ENCODE data around the gene SYT6.
"Not testable (repeated sequence)": the region's sequence is repeated elsewhere in the genome, so short reads cannot be mapped to it uniquely, and the experiment has no call there.

The SYT6 gene

GRCh38 chr1:114079596-114080190 is 74.0 kb downstream of the SYT6 start:
- Histone ChIP-seq H3K4me1 (ENCODE audit: insufficient read depth, low read length) (peaks cover 56% of the 10 kb centered on the region), H3K36me3 (ENCODE audit: insufficient read depth, low read length) (no peaks in the 10 kb centered on the region), H3K27ac (ENCODE audit: low read depth, low read length) (no peak overlapping the region; the same call in 1 of the 2 replicates), H3K27me3 (ENCODE audit: insufficient read depth, low read length) (no peaks in the 10 kb centered on the region), H3K4me3 (ENCODE audit: low read length) (no peak overlapping the region), H3K9ac (ENCODE audit: low read depth, low read length) (no peak overlapping the region), H3K9me3 (ENCODE audit: insufficient read depth, low read depth, low read length) (no peaks in the 10 kb centered on the region)
- WGBS, result 64% methylated on average over 5 of the region's 5 CpGs

- 89% methylated on average over 4 of the region's 4 CpGs for WGBS
- Histone ChIP-seq H3K9me3 (ENCODE audit: insufficient read depth, low read depth, low read length) (peaks cover 4% of the 10 kb centered on the region), H3K27me3 (ENCODE audit: insufficient read depth, low read length) (no peaks in the 10 kb centered on the region), H3K27ac (ENCODE audit: low read depth, low read length) (no peak overlapping the region), H3K4me1 (ENCODE audit: insufficient read depth, low read length) (peaks cover 55% of the 10 kb centered on the region), H3K4me3 (ENCODE audit: low read length) (no peak overlapping the region), H3K9ac (ENCODE audit: low read depth, low read length) (no peak overlapping the region), H3K36me3 (ENCODE audit: insufficient read depth, low read length) (no peaks in the 10 kb centered on the region)
These were observed 75.6 kb downstream of the SYT6 start for GRCh38 chr1:114078116-114078515.

- Histone ChIP-seq H3K27me3 (ENCODE audit: insufficient read depth, low read length) (no peaks in the 10 kb centered on the region), H3K9me3 (ENCODE audit: insufficient read depth, low read depth, low read length) (peaks cover 13% of the 10 kb centered on the region), H3K27ac (ENCODE audit: low read depth, low read length) (peak overlapping the region; percentile 94; the same call in 1 of the 2 replicates), H3K9ac (ENCODE audit: low read depth, low read length) (no peak overlapping the region), H3K4me3 (ENCODE audit: low read length) (no peak overlapping the region), H3K36me3 (ENCODE audit: insufficient read depth, low read length) (0 out of 2 replicates have a peak, but pooled peaks cover 4% of the 10 kb centered on the region), H3K4me1 (ENCODE audit: insufficient read depth, low read length) (peaks cover 52% of the 10 kb centered on the region)
- WGBS, result 84% methylated on average over 2 of the region's 3 CpGs
These were observed 76.5 kb downstream of the SYT6 start for GRCh38 chr1:114077188-114077587.

GRCh38 chr1:114076308-114076707 is 77.4 kb downstream of the SYT6 start:
- WGBS, result 46% methylated on average over 4 of the region's 4 CpGs
- Histone ChIP-seq H3K36me3 (ENCODE audit: insufficient read depth, low read length) (0 out of 2 replicates have a peak, but pooled peaks cover 4% of the 10 kb centered on the region), H3K27ac (ENCODE audit: low read depth, low read length) (peak overlapping the region; percentile 94), H3K9me3 (ENCODE audit: insufficient read depth, low read depth, low read length) (peaks cover 21% of the 10 kb centered on the region), H3K9ac (ENCODE audit: low read depth, low read length) (no peak overlapping the region), H3K4me1 (ENCODE audit: insufficient read depth, low read length) (peaks cover 44% of the 10 kb centered on the region), H3K4me3 (ENCODE audit: low read length) (no peak overlapping the region), H3K27me3 (ENCODE audit: insufficient read depth, low read length) (no peaks in the 10 kb centered on the region)

DNA sequence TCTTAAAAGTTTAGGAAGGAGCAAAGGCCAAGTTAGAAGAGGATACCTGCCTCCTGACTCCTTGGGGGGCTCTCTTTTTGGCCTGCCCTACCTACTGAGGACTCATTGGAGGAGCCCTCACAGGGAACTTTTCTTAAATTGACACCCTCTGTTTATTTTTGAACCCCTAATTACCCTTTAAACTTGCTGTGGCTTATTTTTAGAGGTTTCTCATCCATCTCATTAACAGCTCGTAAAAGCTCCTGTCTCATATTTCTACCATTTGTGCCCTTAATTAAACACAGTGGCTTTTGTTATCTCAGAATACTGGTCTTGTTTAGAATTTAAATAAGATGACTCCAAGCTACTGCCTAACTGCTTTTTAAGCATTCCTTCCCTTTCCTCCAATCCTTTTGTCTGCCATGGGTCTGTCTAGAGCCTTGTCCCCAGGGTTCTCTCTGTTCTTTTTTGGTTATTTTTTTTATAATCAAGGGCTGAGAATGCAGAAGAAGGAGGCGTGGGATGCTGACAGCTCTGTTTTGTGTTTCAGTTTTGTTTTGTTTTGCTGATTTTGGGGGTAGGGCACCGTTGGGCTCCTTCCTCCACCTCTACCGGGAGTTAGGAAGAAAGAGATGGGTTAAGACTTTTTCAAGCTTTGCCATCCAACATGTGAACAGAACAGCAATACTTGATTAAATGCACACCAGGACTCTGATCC is 78.0 kb downstream of the SYT6 start:
- Histone ChIP-seq H3K27me3 (ENCODE audit: insufficient read depth, low read length) (no peaks in the 10 kb centered on the region), H3K36me3 (ENCODE audit: insufficient read depth, low read length) (0 out of 2 replicates have a peak, but pooled peaks cover 4% of the 10 kb centered on the region), H3K9me3 (ENCODE audit: insufficient read depth, low read depth, low read length) (peaks cover 21% of the 10 kb centered on the region), H3K9ac (ENCODE audit: low read depth, low read length) (peak overlapping the region; percentile 35), H3K4me1 (ENCODE audit: insufficient read depth, low read length) (peaks cover 40% of the 10 kb centered on the region), H3K4me3 (ENCODE audit: low read length) (no peak overlapping the region), H3K27ac (ENCODE audit: low read depth, low read length) (peak overlapping the region; percentile 94)
- WGBS, result 17% methylated on average over 3 of the region's 4 CpGs

DNA sequence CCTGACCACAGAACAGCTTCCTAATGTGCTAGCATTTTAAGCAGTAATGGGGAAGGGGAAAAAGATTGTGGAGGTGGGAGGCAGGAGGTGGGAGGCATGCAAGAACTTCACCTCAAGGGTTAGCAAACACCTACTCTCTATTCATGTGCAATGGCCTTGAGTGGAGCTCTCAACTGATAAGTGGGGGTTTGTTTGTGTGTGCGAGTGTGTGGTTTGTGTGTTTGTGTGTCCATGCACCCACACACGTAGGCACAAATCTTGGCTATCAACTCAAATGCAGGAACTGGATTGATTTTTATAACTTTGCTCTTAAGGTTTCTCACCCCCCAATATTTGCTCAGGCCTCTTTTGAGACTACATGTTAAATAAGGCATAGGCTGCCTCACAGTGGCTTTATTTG is 78.6 kb downstream of the SYT6 start:
- H3K4me1 ChIP-seq (ENCODE audit: insufficient read depth, low read length), result peaks cover 36% of the 10 kb centered on the region
- H3K27me3 ChIP-seq (ENCODE audit: insufficient read depth, low read length), result no peaks in the 10 kb centered on the region
- H3K4me3 ChIP-seq (ENCODE audit: low read length), result no peak overlapping the region
- peak overlapping the region; percentile 35 for H3K9ac ChIP-seq (ENCODE audit: low read depth, low read length)
- H3K36me3 ChIP-seq (ENCODE audit: insufficient read depth, low read length), result 0 out of 2 replicates have a peak, but pooled peaks cover 4% of the 10 kb centered on the region
- peaks cover 21% of the 10 kb centered on the region for H3K9me3 ChIP-seq (ENCODE audit: insufficient read depth, low read depth, low read length)
- peak overlapping the region; percentile 94 for H3K27ac ChIP-seq (ENCODE audit: low read depth, low read length)
- WGBS, result 20% methylated on average over 1 of the region's 2 CpGs

GRCh38 chr1:114072246-114072645 is 81.4 kb downstream of the SYT6 start:
- H3K4me3 ChIP-seq (ENCODE audit: low read length), result no peak overlapping the region
- no peak overlapping the region for H3K27ac ChIP-seq (ENCODE audit: low read depth, low read length)
- H3K36me3 ChIP-seq (ENCODE audit: insufficient read depth, low read length), result 0 out of 2 replicates have a peak, but pooled peaks cover 4% of the 10 kb centered on the region
- no peaks in the 10 kb centered on the region for H3K27me3 ChIP-seq (ENCODE audit: insufficient read depth, low read length)
- peaks cover 25% of the 10 kb centered on the region for H3K9me3 ChIP-seq (ENCODE audit: insufficient read depth, low read depth, low read length)
- peaks cover 26% of the 10 kb centered on the region for H3K4me1 ChIP-seq (ENCODE audit: insufficient read depth, low read length)
- H3K9ac ChIP-seq (ENCODE audit: low read depth, low read length), result no peak overlapping the region

- not testable (repeated sequence) for H3K27ac ChIP-seq (ENCODE audit: low read depth, low read length); H3K4me3 ChIP-seq (ENCODE audit: low read length); H3K9ac ChIP-seq (ENCODE audit: low read depth, low read length); H3K36me3 ChIP-seq (ENCODE audit: insufficient read depth, low read length); H3K27me3 ChIP-seq (ENCODE audit: insufficient read depth, low read length); H3K4me1 ChIP-seq (ENCODE audit: insufficient read depth, low read length)
- peaks cover 25% of the 10 kb centered on the region for H3K9me3 ChIP-seq (ENCODE audit: insufficient read depth, low read depth, low read length)
These were observed 83.9 kb downstream of the SYT6 start for GRCh38 chr1:114069762-114070161.

DNA sequence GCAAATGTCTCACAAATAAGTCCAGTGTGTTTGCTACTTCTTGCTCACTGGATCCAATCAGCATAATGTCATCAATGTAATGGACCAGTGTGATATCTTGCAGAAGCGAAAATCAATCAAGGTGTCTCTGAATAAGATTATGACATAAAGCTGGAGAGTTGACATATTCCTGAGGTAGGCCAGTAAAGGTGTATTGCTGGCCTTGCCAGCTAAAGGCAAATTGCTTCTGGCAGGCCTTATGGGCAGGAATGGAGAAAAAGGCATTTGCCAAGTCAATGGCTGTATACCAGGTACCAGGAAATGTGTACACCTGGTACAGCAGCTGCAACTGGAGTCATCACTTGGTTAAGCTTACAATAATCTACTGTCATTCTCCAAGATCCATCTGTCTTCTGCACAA is 85.0 kb downstream of the SYT6 start:
- H3K27me3 ChIP-seq (ENCODE audit: insufficient read depth, low read length); H3K9ac ChIP-seq (ENCODE audit: low read depth, low read length); H3K4me1 ChIP-seq (ENCODE audit: insufficient read depth, low read length); H3K27ac ChIP-seq (ENCODE audit: low read depth, low read length); H3K36me3 ChIP-seq (ENCODE audit: insufficient read depth, low read length); H3K4me3 ChIP-seq (ENCODE audit: low read length): not testable (repeated sequence)
- H3K9me3 ChIP-seq (ENCODE audit: insufficient read depth, low read depth, low read length), result peaks cover 25% of the 10 kb centered on the region
- 95% methylated on average over 1 of the region's 1 CpG for WGBS

- H3K27me3 ChIP-seq (ENCODE audit: insufficient read depth, low read length); H3K9ac ChIP-seq (ENCODE audit: low read depth, low read length); H3K4me3 ChIP-seq (ENCODE audit: low read length); H3K4me1 ChIP-seq (ENCODE audit: insufficient read depth, low read length); H3K36me3 ChIP-seq (ENCODE audit: insufficient read depth, low read length); H3K27ac ChIP-seq (ENCODE audit: low read depth, low read length): not testable (repeated sequence)
- 94% methylated on average over 2 of the region's 3 CpGs for WGBS
- H3K9me3 ChIP-seq (ENCODE audit: insufficient read depth, low read depth, low read length), result peaks cover 17% of the 10 kb centered on the region
These were observed 88.0 kb downstream of the SYT6 start for GRCh38 chr1:114065671-114066070.

GRCh38 chr1:114063544-114063943 is 90.1 kb downstream of the SYT6 start:
- H3K36me3 ChIP-seq (ENCODE audit: insufficient read depth, low read length), result no peaks in the 10 kb centered on the region; the same call in 1 of the 2 replicates
- H3K27ac ChIP-seq (ENCODE audit: low read depth, low read length), result no peak overlapping the region
- no peak overlapping the region for H3K4me3 ChIP-seq (ENCODE audit: low read length)
- H3K4me1 ChIP-seq (ENCODE audit: insufficient read depth, low read length), result no peaks in the 10 kb centered on the region
- H3K27me3 ChIP-seq (ENCODE audit: insufficient read depth, low read length), result no peaks in the 10 kb centered on the region
- no peak overlapping the region for H3K9ac ChIP-seq (ENCODE audit: low read depth, low read length)
- H3K9me3 ChIP-seq (ENCODE audit: insufficient read depth, low read depth, low read length), result peaks cover 23% of the 10 kb centered on the region

Data from HUES64 (cell line).